Suprapubic skin (tissue), 3 donors: ENCODE measurements around the gene LTN1.

Source experiments
- POLR2A ChIP-seq, 2 donors: fragments of 450-650 bp; IDR thresholded peaks; one replicate each; pipeline ENCODE4 v1.6.1; 2017; ENCODE audit warnings: antibody characterized with exemption in 2 of 2, mild to moderate bottlenecking in 2 of 2, moderate library complexity in 2 of 2
- TF ChIP-seq, protein P1 (sequence below), 2 donors: fragments of 200-600 bp in 1 of 2; fragments of 450-650 bp in 1 of 2; sonication (generic) in 1 of 2; IDR thresholded peaks; one replicate each; pipeline ENCODE4 v1.5.1; 2016 to 2019; ENCODE audit warnings: antibody characterized with exemption in 2 of 2, mild to moderate bottlenecking in 1 of 2, moderate library complexity in 1 of 2

DNA sequence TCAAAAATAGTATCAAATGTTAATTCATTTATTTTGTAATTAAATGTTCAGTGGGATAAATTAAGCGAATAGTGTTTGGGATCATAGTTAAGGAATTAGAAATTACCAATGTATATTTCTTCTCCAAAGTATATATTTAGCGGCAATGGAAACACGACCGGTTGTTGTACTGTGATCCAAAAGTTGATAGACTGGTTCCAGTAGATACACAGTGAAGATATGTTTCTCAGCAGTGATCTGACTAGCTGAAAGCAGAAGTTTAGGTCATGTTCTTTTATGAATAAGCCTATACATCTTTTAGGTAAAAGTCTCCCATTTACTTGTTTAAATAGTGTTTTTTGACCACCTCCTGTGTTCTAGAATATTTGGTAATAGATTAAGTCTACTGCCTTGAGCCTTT lies 40.6 kb upstream of the LTN1 start:
- TF ChIP-seq POLR2A (IDR thresholded peaks at IDR 0.05): no peak
- TF ChIP-seq, protein P1, sequence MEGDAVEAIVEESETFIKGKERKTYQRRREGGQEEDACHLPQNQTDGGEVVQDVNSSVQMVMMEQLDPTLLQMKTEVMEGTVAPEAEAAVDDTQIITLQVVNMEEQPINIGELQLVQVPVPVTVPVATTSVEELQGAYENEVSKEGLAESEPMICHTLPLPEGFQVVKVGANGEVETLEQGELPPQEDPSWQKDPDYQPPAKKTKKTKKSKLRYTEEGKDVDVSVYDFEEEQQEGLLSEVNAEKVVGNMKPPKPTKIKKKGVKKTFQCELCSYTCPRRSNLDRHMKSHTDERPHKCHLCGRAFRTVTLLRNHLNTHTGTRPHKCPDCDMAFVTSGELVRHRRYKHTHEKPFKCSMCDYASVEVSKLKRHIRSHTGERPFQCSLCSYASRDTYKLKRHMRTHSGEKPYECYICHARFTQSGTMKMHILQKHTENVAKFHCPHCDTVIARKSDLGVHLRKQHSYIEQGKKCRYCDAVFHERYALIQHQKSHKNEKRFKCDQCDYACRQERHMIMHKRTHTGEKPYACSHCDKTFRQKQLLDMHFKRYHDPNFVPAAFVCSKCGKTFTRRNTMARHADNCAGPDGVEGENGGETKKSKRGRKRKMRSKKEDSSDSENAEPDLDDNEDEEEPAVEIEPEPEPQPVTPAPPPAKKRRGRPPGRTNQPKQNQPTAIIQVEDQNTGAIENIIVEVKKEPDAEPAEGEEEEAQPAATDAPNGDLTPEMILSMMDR (IDR thresholded peaks at IDR 0.05): no peak
